CD8-positive, alpha-beta memory T cell (primary cell): Measurements from ENCODE around the gene DMWD. TPM values are rescaled to one million over a fixed set of nuclear protein-coding genes. Genes with fewer than 3 reads are reported as not detected.

ENCODE experiments used
- CTCF ChIA-PET: fragments of 350-600 bp; sonication (Branson Sonifier 250); formaldehyde crosslinking; loops from one replicate; lab custom pipeline; 2021; ENCODE audit warnings: antibody characterized with exemption; lab: Charles Lee
- POLR2A ChIA-PET: fragments of 350-600 bp; sonication (Branson Sonifier 250); formaldehyde crosslinking; loops from one replicate; lab custom pipeline; 2021; ENCODE audit warnings: antibody characterized with exemption; lab: Charles Lee
- DNase-seq, 5 donors: peaks; one replicate each; pipeline versions ENCODE4 v3.0.0 to v3.0.0-alpha.2; 2020 to 2022; ENCODE audit warnings: mixed read lengths in 1 of 5
- H3K27ac ChIP-seq: one replicate; pipeline ENCODE4 v1.7.0; 2013; ENCODE audit warnings: low read depth, mild to moderate bottlenecking, low read length, moderate library complexity
- H3K27me3 ChIP-seq: 2 replicates; pipeline ENCODE4 v1.7.0; 2013; ENCODE audit warnings: low read length, mild to moderate bottlenecking; ENCODE audit not compliant: insufficient read depth, poor library complexity, severe bottlenecking
- H3K36me3 ChIP-seq: 2 replicates; pipeline ENCODE4 v1.7.0; 2013; ENCODE audit warnings: mild to moderate bottlenecking, low read length, moderate library complexity; ENCODE audit not compliant: insufficient read depth
- H3K4me1 ChIP-seq: 2 replicates; pipeline ENCODE4 v1.7.0; 2013; ENCODE audit warnings: mild to moderate bottlenecking, low read length, moderate library complexity; ENCODE audit not compliant: insufficient read depth
- H3K4me3 ChIP-seq: 2 replicates; pipeline ENCODE4 v1.7.0; 2013; ENCODE audit warnings: mild to moderate bottlenecking, low read length
- H3K9me3 ChIP-seq: 2 replicates; pipeline ENCODE4 v1.7.0; 2013; ENCODE audit warnings: mild to moderate bottlenecking, low read length
- H3K27ac Mint-ChIP-seq, 8 donors: one replicate each; pipeline ENCODE4 v1.8.0; 2020 to 2021; ENCODE audit warnings: mixed read lengths in 8 of 8, mild to moderate bottlenecking in 6 of 8, inconsistent platforms in 3 of 8, moderate library complexity in 3 of 8
- H3K27me3 Mint-ChIP-seq, 2 donors: one replicate each; pipeline ENCODE4 v1.8.0; 2020 to 2021; ENCODE audit warnings: mixed read lengths in 2 of 2, mild to moderate bottlenecking in 1 of 2, moderate library complexity in 1 of 2
- H3K36me3 Mint-ChIP-seq, 3 donors: one replicate each; pipeline ENCODE4 v1.8.0; 2020 to 2021; ENCODE audit warnings: mixed read lengths in 3 of 3, inconsistent platforms in 1 of 3, mild to moderate bottlenecking in 1 of 3
- H3K4me1 Mint-ChIP-seq, 3 donors: one replicate each; pipeline ENCODE4 v1.8.0; 2020 to 2021; ENCODE audit warnings: mixed read lengths in 3 of 3, inconsistent platforms in 1 of 3, mild to moderate bottlenecking in 1 of 3
- H3K4me3 Mint-ChIP-seq, 7 donors: one replicate each; pipeline ENCODE4 v1.8.0; 2020 to 2021; ENCODE audit warnings: mixed read lengths in 7 of 7, mild to moderate bottlenecking in 6 of 7, moderate library complexity in 4 of 7, inconsistent platforms in 2 of 7
- H3K9me3 Mint-ChIP-seq, 5 donors: one replicate each; pipeline ENCODE4 v1.8.0; 2020 to 2022; ENCODE audit warnings: mixed read lengths in 5 of 5, mild to moderate bottlenecking in 3 of 5, moderate library complexity in 2 of 5, inconsistent platforms in 1 of 5
- polyA plus RNA-seq: library from polyadenylated mRNA; unstranded; fragments of 300-500 nt; fragmentation: Illumina TruSeq; gene quantifications from one replicate; pipeline ENCODE4 v1.2.3, GENCODE V29; 2021
- total RNA-seq, 2 experiments: library from RNA; stranded (reverse); gene quantifications; one replicate each; pipeline ENCODE4 v1.2.3, GENCODE V29; 2021

Gene DMWD
- total and polyA plus RNA-seq, 3 experiments from 2014 or later = 25.6 to 62.9 (median 57.6) TPM

- peak overlapping the region; percentile 54 for H3K27ac ChIP-seq
- Mint-ChIP-seq H3K27ac (peak overlapping the region in 1 of 8 donors; percentile 54), H3K4me1 (peaks cover 7 to 25% (median 12%) of the 10 kb centered on the region in 3 donors), H3K36me3 (no peaks in the 10 kb centered on the region), H3K4me3 (peak overlapping the region in 6 of 7 donors; percentile 41 to 86 (median 52)), H3K27me3 (peaks cover 4 to 12% of the 10 kb centered on the region in 2 donors), H3K9me3 (no peaks in the 10 kb centered on the region)
- ChIA-PET POLR2A (interaction anchor here (0.9 to 1.4 kb wide), 2 partner anchors 26 to 33 kb away, joined by 4 read pairs; partner anchors contain the start of gene DMWD), CTCF (interaction anchor here (0.8 to 5.2 kb wide), 2 partner anchors 28 to 50 kb away, joined by 3 to 182 read pairs; partner anchors contain the start of gene DMWD)
- H3K4me1 ChIP-seq = no peaks in the 10 kb centered on the region
- no peaks in the 10 kb centered on the region for H3K36me3 ChIP-seq
- no peaks in the 10 kb centered on the region for H3K9me3 ChIP-seq
- H3K27me3 ChIP-seq = no peaks in the 10 kb centered on the region
- DNase-seq = no peak
- H3K4me3 ChIP-seq = no peak overlapping the region
These were observed 25.7 kb downstream of the DMWD start for GRCh38 chr19:45766869-45767346.

GRCh38 chr19:45766296-45766868 lies 26.3 kb downstream of the DMWD start:
- no peaks in the 10 kb centered on the region for H3K36me3 ChIP-seq
- ChIA-PET CTCF (interaction anchor here (0.8 to 5.2 kb wide), 2 partner anchors 29 to 50 kb away, joined by 3 to 182 read pairs; partner anchors contain the start of gene DMWD), POLR2A (interaction anchor here (1.4 kb wide), 1 partner anchor 26 kb away, joined by 4 read pairs; the partner anchor contains the start of gene DMWD)
- no peak overlapping the region for H3K27ac ChIP-seq
- H3K27me3 ChIP-seq = no peaks in the 10 kb centered on the region
- H3K9me3 ChIP-seq = no peaks in the 10 kb centered on the region
- Mint-ChIP-seq H3K27me3 (peaks cover 4 to 12% of the 10 kb centered on the region in 2 donors), H3K27ac (no peak overlapping the region), H3K4me3 (no peak overlapping the region), H3K9me3 (no peaks in the 10 kb centered on the region), H3K36me3 (no peaks in the 10 kb centered on the region), H3K4me1 (peaks cover 7 to 25% (median 12%) of the 10 kb centered on the region in 3 donors)
- no peak overlapping the region for H3K4me3 ChIP-seq
- H3K4me1 ChIP-seq = no peaks in the 10 kb centered on the region
- no peak for DNase-seq

- Mint-ChIP-seq H3K36me3 (no peaks in the 10 kb centered on the region), H3K9me3 (no peaks in the 10 kb centered on the region), H3K4me1 (peaks cover 6 to 20% (median 9%) of the 10 kb centered on the region in 3 donors), H3K27me3 (peaks cover 4 to 12% of the 10 kb centered on the region in 2 donors), H3K4me3 (peak overlapping the region in 2 of 7 donors; percentile 37 to 85), H3K27ac (no peak overlapping the region)
- Histone ChIP-seq H3K27ac (no peak overlapping the region), H3K4me3 (no peak overlapping the region), H3K4me1 (no peaks in the 10 kb centered on the region), H3K27me3 (no peaks in the 10 kb centered on the region), H3K9me3 (no peaks in the 10 kb centered on the region), H3K36me3 (no peaks in the 10 kb centered on the region)
- ChIA-PET POLR2A (no interaction called here), CTCF (interaction anchor here (1.2 kb wide), 1 partner anchor 12 kb away, joined by 3 read pairs; no protein-coding TSS in a partner anchor)
- no peak for DNase-seq
These were observed 26.8 kb downstream of the DMWD start for GRCh38 chr19:45765702-45766295.

GRCh38 chr19:45764945-45765701 lies 27.5 kb downstream of the DMWD start:
- Histone ChIP-seq H3K4me3 (no peak overlapping the region), H3K4me1 (no peaks in the 10 kb centered on the region), H3K9me3 (no peaks in the 10 kb centered on the region), H3K27me3 (no peaks in the 10 kb centered on the region), H3K36me3 (no peaks in the 10 kb centered on the region), H3K27ac (no peak overlapping the region)
- Mint-ChIP-seq H3K4me3 (peak overlapping the region in 3 of 7 donors; percentile 8 to 85 (median 9)), H3K9me3 (no peaks in the 10 kb centered on the region), H3K27me3 (peaks cover 4 to 12% of the 10 kb centered on the region in 2 donors), H3K36me3 (no peaks in the 10 kb centered on the region), H3K4me1 (peaks cover 0 to 13% (median 5%) of the 10 kb centered on the region in 3 donors), H3K27ac (no peak overlapping the region)
- ChIA-PET POLR2A (no interaction called here), CTCF (interaction anchor here (1.2 kb wide), 1 partner anchor 11 kb away, joined by 3 read pairs; no protein-coding TSS in a partner anchor)
- DNase-seq = no peak

- no peaks in the 10 kb centered on the region for H3K27me3 ChIP-seq
These were observed 28.2 kb downstream of the DMWD start for GRCh38 chr19:45764475-45764874.

GRCh38 chr19:45763691-45764294 lies 28.9 kb downstream of the DMWD start:
- Histone ChIP-seq H3K9me3 (no peaks in the 10 kb centered on the region), H3K4me1 (no peaks in the 10 kb centered on the region), H3K4me3 (no peak overlapping the region), H3K27ac (no peak overlapping the region), H3K36me3 (no peaks in the 10 kb centered on the region), H3K27me3 (no peaks in the 10 kb centered on the region)
- ChIA-PET CTCF (no interaction called here), POLR2A (no interaction called here)
- Mint-ChIP-seq H3K36me3 (no peaks in the 10 kb centered on the region), H3K27ac (no peak overlapping the region), H3K4me1 (peaks cover 0 to 4% (median 0%) of the 10 kb centered on the region in 3 donors), H3K4me3 (no peak overlapping the region), H3K9me3 (no peaks in the 10 kb centered on the region), H3K27me3 (peaks cover 9 to 12% of the 10 kb centered on the region in 2 donors)
- no peak for DNase-seq

More at GRCh38 chr19:45764475-45764874, 28.2 kb downstream of the DMWD start:
- Histone ChIP-seq H3K27ac (no peak overlapping the region), H3K9me3 (no peaks in the 10 kb centered on the region), H3K4me1 (no peaks in the 10 kb centered on the region), H3K36me3 (no peaks in the 10 kb centered on the region), H3K4me3 (no peak overlapping the region)
- H3K36me3 Mint-ChIP-seq = no peaks in the 10 kb centered on the region
- H3K4me3 Mint-ChIP-seq = no peak overlapping the region
- no peak for DNase-seq
- POLR2A ChIA-PET = no interaction called here
- CTCF ChIA-PET = no interaction called here
- peaks cover 4 to 12% of the 10 kb centered on the region in 2 donors for H3K27me3 Mint-ChIP-seq
- H3K27ac Mint-ChIP-seq = peak overlapping the region in 1 of 8 donors; percentile 1
- no peaks in the 10 kb centered on the region for H3K9me3 Mint-ChIP-seq
- peaks cover 0 to 9% (median 2%) of the 10 kb centered on the region in 3 donors for H3K4me1 Mint-ChIP-seq

- no peak overlapping the region for H3K27ac ChIP-seq
- H3K27me3 ChIP-seq = no peaks in the 10 kb centered on the region
- no peaks in the 10 kb centered on the region for H3K4me1 ChIP-seq
- POLR2A ChIA-PET = no interaction called here
- no peak overlapping the region for H3K27ac Mint-ChIP-seq
- H3K27me3 Mint-ChIP-seq = peaks cover 10 to 12% of the 10 kb centered on the region in 2 donors
- DNase-seq = no peak
- H3K36me3 ChIP-seq = no peaks in the 10 kb centered on the region
- CTCF ChIA-PET = no interaction called here
- peaks cover 0 to 2% (median 0%) of the 10 kb centered on the region in 3 donors for H3K4me1 Mint-ChIP-seq
- H3K4me3 Mint-ChIP-seq = no peak overlapping the region
- no peaks in the 10 kb centered on the region for H3K9me3 ChIP-seq
- H3K36me3 Mint-ChIP-seq = no peaks in the 10 kb centered on the region
- H3K9me3 Mint-ChIP-seq = no peaks in the 10 kb centered on the region
- H3K4me3 ChIP-seq = no peak overlapping the region
These were observed 29.6 kb downstream of the DMWD start for GRCh38 chr19:45762870-45763631.
